Type B pancreatic cell (in vitro differentiated cells): Measurements from ENCODE around the gene FOLR2. TPM values are rescaled to one million over a fixed set of nuclear protein-coding genes. Genes with fewer than 3 reads are reported as not detected.
"Not testable (repeated sequence)": the region's sequence is repeated elsewhere in the genome, so short reads cannot be mapped to it uniquely, and the experiment has no call there.

Experiments used
- DNase-seq: peaks from one replicate; pipeline ENCODE4 v3.0.0; 2021; ENCODE audit warnings: mixed read lengths; ENCODE audit not compliant: unreplicated experiment; ENCODE audit errors: extremely low spot score
- H3K27ac Mint-ChIP-seq: 2 replicates; pipeline ENCODE4 v1.8.0; 2021; ENCODE audit warnings: mild to moderate bottlenecking, mixed read lengths
- H3K27me3 Mint-ChIP-seq: 2 replicates; pipeline ENCODE4 v1.8.0; 2021; ENCODE audit warnings: mixed read lengths
- H3K36me3 Mint-ChIP-seq: 2 replicates; pipeline ENCODE4 v1.8.0; 2021; ENCODE audit warnings: mixed read lengths
- H3K4me1 Mint-ChIP-seq: one replicate; pipeline ENCODE4 v1.8.0; 2021; ENCODE audit warnings: mixed read lengths; ENCODE audit not compliant: unreplicated experiment
- H3K4me3 Mint-ChIP-seq: 2 replicates; pipeline ENCODE4 v1.8.0; 2021; ENCODE audit warnings: mild to moderate bottlenecking, mixed read lengths
- H3K9me3 Mint-ChIP-seq: 2 replicates; pipeline ENCODE4 v1.8.0; 2021; ENCODE audit warnings: mixed read lengths
- total RNA-seq: library from RNA; stranded (reverse); gene quantifications from 2 replicates; pipeline ENCODE4 v1.2.1, GENCODE V29; 2021; ENCODE audit warnings: low replicate concordance
- TF ChIP-seq, protein P1 (sequence below): fragments of 200-600 bp; sonication (generic); conservative IDR thresholded peaks from 2 replicates; pipeline ENCODE4 v1.5.0; 2021; ENCODE audit warnings: antibody characterized with exemption, mild to moderate bottlenecking

Gene FOLR2
- total RNA-seq, 1 donor from 2014 or later: not detected

DNA sequence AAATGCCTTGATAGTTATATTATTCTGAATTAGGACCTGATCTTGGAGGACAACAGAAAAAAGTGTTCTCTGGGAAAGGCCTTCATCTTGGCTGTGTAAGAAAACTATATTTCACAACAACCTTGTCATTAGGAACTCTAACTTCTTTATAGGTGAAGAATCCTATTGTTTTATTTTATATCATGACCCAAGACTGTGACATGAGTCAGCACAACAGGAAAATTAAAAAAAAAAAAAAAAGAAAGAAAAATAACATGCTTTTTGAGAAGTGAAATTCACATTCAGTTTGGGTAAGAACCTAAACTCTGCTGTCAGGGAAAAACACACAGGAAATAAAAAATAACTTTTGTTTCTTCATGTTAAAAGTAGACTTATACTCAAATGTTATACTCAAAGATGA is 11.7 kb upstream of the FOLR2 start:
- H3K27ac Mint-ChIP-seq: no peak overlapping the region

DNA sequence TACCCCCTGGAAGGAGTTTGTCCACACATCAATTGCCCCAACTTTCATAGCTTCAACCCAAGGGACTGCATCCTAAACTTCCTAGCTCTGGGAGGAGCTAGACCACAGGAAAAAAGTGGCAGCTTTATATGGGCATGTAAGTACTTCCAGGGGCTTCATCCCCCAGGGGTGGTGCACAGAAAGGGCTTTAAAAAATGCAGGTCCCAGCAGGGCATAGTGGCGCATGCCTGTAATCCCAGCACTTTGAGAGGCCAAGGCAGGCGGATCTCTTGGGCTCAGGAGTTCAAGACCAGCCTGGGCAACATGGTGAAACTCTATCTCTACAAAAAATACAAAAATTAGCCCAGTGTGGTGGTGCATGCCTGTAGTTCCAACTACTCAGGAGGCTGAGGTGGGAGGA is 9.8 kb upstream of the FOLR2 start:
- not testable (repeated sequence) for H3K36me3 Mint-ChIP-seq, H3K27ac Mint-ChIP-seq, H3K4me1 Mint-ChIP-seq, DNase-seq, H3K4me3 Mint-ChIP-seq, H3K27me3 Mint-ChIP-seq
- peaks cover 17% of the 10 kb centered on the region for H3K9me3 Mint-ChIP-seq

More for the DNA sequence above, 11.7 kb upstream of the FOLR2 start:
- Mint-ChIP-seq H3K27me3 (no peaks in the 10 kb centered on the region), H3K9me3 (peaks cover 11% of the 10 kb centered on the region), H3K4me3 (no peak overlapping the region), H3K36me3 (peaks cover 6% of the 10 kb centered on the region), H3K4me1 (no peaks in the 10 kb centered on the region)
- TF ChIP-seq, protein P1, sequence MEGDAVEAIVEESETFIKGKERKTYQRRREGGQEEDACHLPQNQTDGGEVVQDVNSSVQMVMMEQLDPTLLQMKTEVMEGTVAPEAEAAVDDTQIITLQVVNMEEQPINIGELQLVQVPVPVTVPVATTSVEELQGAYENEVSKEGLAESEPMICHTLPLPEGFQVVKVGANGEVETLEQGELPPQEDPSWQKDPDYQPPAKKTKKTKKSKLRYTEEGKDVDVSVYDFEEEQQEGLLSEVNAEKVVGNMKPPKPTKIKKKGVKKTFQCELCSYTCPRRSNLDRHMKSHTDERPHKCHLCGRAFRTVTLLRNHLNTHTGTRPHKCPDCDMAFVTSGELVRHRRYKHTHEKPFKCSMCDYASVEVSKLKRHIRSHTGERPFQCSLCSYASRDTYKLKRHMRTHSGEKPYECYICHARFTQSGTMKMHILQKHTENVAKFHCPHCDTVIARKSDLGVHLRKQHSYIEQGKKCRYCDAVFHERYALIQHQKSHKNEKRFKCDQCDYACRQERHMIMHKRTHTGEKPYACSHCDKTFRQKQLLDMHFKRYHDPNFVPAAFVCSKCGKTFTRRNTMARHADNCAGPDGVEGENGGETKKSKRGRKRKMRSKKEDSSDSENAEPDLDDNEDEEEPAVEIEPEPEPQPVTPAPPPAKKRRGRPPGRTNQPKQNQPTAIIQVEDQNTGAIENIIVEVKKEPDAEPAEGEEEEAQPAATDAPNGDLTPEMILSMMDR: no peak
- no peak for DNase-seq

DNA sequence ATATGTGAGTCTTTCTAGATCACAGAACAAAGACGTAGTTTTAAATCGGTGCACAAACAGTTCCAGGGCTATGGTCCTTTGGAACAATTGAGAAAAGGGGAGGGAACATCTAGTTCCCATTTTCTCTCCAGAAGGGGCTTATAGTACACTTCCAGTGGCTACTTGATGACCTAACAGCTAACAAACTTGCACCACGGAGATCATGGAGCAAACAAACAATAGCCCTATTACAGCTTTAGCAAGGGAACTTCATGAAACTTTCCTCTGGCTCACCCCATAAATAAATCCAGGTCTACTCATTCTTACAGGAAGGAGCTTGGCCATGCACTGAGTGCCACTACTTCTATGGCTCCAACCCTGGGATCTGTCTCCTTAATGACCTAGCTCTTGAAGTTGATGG is 8.3 kb upstream of the FOLR2 start:
- H3K27ac Mint-ChIP-seq: no peak overlapping the region
- TF ChIP-seq, protein P1: no peak
- H3K4me1 Mint-ChIP-seq: no peaks in the 10 kb centered on the region
- no peak for DNase-seq
- H3K4me3 Mint-ChIP-seq: no peak overlapping the region
- H3K9me3 Mint-ChIP-seq: peaks cover 17% of the 10 kb centered on the region
- H3K27me3 Mint-ChIP-seq: peaks cover 5% of the 10 kb centered on the region
- peaks cover 6% of the 10 kb centered on the region for H3K36me3 Mint-ChIP-seq

DNA sequence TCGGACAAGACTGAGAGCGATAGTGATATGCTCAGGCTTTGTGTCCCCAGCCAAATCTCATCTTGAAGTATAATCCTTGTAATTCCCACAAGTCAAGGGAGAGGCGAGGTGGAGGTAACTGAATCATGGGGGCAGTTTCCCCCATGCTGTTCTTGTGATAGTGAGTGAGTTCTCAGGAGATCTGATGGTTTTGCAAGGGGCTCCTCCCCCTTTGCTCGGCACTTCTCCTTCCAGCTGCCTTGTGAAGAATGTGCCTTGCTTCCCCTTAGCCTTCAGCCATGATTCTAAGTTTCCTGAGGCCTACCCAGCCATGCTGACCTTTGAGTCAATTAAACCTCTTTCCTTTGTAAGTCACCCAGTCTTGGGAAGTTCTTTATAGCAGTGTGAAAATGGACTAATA is 7.5 kb upstream of the FOLR2 start:
- TF ChIP-seq, protein P1: no peak
- peak; percentile 32 for DNase-seq
- Mint-ChIP-seq H3K27me3 (peaks cover 5% of the 10 kb centered on the region), H3K27ac (no peak overlapping the region), H3K36me3 (peaks cover 6% of the 10 kb centered on the region), H3K9me3 (peaks cover 17% of the 10 kb centered on the region), H3K4me3 (no peak overlapping the region), H3K4me1 (no peaks in the 10 kb centered on the region)

DNA sequence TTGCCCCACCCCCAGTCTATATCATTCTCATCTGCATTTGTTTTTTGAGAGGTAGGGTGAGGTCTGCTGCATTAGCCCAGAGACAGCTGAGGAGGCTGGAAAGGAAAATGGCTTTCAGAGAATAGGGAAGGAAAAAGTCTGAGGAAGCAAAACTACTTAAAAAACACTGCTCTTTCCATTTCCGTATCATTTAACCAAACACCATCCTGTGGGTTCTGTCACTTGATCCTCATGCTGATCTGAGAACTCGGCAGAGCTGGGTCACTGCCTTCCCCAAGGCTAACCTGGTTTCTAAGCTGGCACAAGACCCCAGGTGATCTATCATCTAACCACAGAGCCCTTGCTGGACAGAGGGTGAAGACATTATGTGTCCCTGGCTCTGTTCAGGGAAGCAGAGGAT is 1.2 kb downstream of the FOLR2 start:
- no peak for DNase-seq
- no peaks in the 10 kb centered on the region for H3K9me3 Mint-ChIP-seq
- H3K27ac Mint-ChIP-seq: no peak overlapping the region
- H3K4me1 Mint-ChIP-seq: peaks cover 5% of the 10 kb centered on the region
- no peaks in the 10 kb centered on the region for H3K36me3 Mint-ChIP-seq
- peaks cover 26% of the 10 kb centered on the region for H3K27me3 Mint-ChIP-seq
- TF ChIP-seq, protein P1: no peak
- H3K4me3 Mint-ChIP-seq: no peak overlapping the region

DNA sequence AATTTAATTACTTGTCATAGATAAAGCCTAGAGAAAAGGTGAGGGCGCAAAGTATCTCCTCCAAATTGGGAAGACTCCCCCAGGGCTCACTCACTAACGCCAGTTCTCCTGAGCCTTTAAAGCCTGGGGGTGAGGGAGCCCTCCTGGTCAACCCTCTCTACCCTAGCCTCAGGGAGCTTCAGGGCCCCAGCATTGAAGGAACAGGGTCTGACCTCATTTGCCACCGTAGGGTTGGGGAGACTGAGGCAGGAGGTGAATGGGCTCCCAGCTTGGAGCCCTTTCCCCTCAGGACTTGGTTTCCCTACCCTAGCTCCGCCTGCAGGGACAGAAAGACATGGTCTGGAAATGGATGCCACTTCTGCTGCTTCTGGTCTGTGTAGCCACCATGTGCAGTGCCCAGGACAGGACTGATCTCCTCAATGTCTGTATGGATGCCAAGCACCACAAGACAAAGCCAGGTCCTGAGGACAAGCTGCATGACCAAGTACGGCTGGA is 1.7 kb downstream of the FOLR2 start:
- peak; percentile 58 for DNase-seq
- Mint-ChIP-seq H3K9me3 (no peaks in the 10 kb centered on the region), H3K27me3 (peaks cover 21% of the 10 kb centered on the region), H3K27ac (no peak overlapping the region), H3K4me1 (peaks cover 5% of the 10 kb centered on the region), H3K36me3 (no peaks in the 10 kb centered on the region), H3K4me3 (no peak overlapping the region)
- TF ChIP-seq, protein P1: no peak
